Calu3 (cell line): Measurements from ENCODE around the gene TPT1. TPM values are rescaled to one million over a fixed set of nuclear protein-coding genes. Genes with fewer than 3 reads are reported as not detected.

Experiments used
- BruUV-seq: library from RNA; stranded (reverse); fragments of 400-500 nt; replicated peaks from 2 replicates; lab custom pipeline; 2021; lab: Mats Ljungman, UMichigan
- CTCF ChIA-PET: fragments of 300-600 bp; sonication (Branson Sonifier 250); formaldehyde crosslinking; loops from one replicate; lab custom pipeline; 2022; ENCODE audit warnings: antibody characterized with exemption; lab: Charles Lee
- DNase-seq: peaks from one replicate; pipeline ENCODE4 v3.0.0; 2022
- H3K27ac Mint-ChIP-seq: one replicate; pipeline ENCODE4 v1.8.0; 2022; ENCODE audit warnings: mixed read lengths; ENCODE audit not compliant: unreplicated experiment
- H3K27me3 Mint-ChIP-seq: one replicate; pipeline ENCODE4 v1.8.0; 2022; ENCODE audit warnings: mixed read lengths; ENCODE audit not compliant: unreplicated experiment
- H3K36me3 Mint-ChIP-seq: one replicate; pipeline ENCODE4 v1.8.0; 2022; ENCODE audit warnings: mild to moderate bottlenecking, moderate library complexity, mixed read lengths; ENCODE audit not compliant: insufficient read depth, unreplicated experiment
- H3K4me1 Mint-ChIP-seq: one replicate; pipeline ENCODE4 v1.8.0; 2022; ENCODE audit warnings: mild to moderate bottlenecking, low read depth, mixed read lengths; ENCODE audit not compliant: unreplicated experiment
- H3K4me3 Mint-ChIP-seq: one replicate; pipeline ENCODE4 v1.8.0; 2022; ENCODE audit warnings: mild to moderate bottlenecking, low read depth, moderate library complexity, mixed read lengths; ENCODE audit not compliant: unreplicated experiment
- H3K9me3 Mint-ChIP-seq: one replicate; pipeline ENCODE4 v1.8.0; 2022; ENCODE audit warnings: low read depth, mixed read lengths; ENCODE audit not compliant: unreplicated experiment
- intact Hi-C: fragments of 100-400 bp; cut with micrococcal nuclease; formaldehyde crosslinking; loops from one replicate; pipeline ENCODE4 v1.10.0; 2022; ENCODE audit not compliant: unreplicated experiment
- total RNA-seq: library from RNA; stranded (reverse); gene quantifications from 2 replicates; pipeline ENCODE4 v1.2.3, GENCODE V29; 2022
- TF ChIP-seq, protein P1 (sequence below): fragments of 200-600 bp; IDR thresholded peaks from one replicate; pipeline ENCODE4 v1.8.0; 2022; ENCODE audit warnings: antibody characterized with exemption; ENCODE audit not compliant: unreplicated experiment

Gene TPT1
- total RNA-seq, 1 experiment from 2014 or later = 1,652 TPM

DNA sequence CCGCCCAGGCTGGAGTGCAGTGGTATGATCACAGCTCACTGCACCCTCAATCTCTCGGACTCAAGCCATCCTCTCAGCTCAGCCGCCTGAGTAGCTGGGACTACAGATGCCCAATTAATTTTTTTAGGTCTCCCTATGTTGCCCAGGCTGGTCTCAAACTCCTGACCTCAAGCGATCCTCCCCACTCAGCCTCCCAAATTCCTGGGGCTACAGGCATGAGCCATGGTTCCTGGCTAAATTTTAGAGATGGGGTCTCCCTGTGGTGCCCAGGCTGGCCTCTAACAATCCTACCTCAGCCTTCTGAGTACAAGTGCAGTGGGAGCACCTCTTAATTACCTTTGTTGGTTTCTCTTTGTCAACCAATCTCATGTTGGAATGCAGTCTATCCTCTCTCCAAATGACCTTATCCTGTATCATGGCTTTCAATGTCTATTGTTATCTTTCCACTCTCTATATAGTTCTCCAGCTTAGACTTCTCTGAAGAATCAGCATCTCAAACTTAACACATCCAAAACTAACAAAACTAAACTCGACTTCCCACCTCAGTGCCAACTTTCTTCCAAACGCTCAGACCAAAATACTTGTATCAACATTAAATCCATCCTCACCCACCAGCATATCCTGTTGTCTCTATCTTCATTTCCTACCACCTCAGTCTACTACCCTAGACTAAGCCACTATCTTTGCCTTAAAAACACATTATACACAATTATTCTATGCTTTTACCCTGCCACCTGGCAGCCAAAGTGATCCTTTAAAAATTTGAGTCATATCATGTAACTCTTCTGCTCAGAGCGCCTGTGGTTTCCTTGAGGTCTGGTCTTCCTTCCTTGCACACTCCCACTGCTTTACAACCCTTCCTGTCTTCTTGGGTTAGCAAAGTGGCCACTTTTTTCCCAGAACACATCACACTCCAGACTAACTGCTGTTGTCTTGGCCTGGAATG lies 6.7 kb downstream of the TPT1 start:
- TF ChIP-seq, protein P1, sequence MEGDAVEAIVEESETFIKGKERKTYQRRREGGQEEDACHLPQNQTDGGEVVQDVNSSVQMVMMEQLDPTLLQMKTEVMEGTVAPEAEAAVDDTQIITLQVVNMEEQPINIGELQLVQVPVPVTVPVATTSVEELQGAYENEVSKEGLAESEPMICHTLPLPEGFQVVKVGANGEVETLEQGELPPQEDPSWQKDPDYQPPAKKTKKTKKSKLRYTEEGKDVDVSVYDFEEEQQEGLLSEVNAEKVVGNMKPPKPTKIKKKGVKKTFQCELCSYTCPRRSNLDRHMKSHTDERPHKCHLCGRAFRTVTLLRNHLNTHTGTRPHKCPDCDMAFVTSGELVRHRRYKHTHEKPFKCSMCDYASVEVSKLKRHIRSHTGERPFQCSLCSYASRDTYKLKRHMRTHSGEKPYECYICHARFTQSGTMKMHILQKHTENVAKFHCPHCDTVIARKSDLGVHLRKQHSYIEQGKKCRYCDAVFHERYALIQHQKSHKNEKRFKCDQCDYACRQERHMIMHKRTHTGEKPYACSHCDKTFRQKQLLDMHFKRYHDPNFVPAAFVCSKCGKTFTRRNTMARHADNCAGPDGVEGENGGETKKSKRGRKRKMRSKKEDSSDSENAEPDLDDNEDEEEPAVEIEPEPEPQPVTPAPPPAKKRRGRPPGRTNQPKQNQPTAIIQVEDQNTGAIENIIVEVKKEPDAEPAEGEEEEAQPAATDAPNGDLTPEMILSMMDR = no peak
- peak overlapping the region; percentile 71 for H3K27ac Mint-ChIP-seq
- no TSS peak for BruUV-seq
- no peak for DNase-seq
- intact Hi-C loops = loop anchor here (5.0 kb wide), 1 partner anchor 58 kb away; no protein-coding TSS in a partner anchor
- H3K27me3 Mint-ChIP-seq = no peaks in the 10 kb centered on the region
- CTCF ChIA-PET = no interaction called here
- H3K4me1 Mint-ChIP-seq = peaks cover 70% of the 10 kb centered on the region
- H3K36me3 Mint-ChIP-seq = peaks cover 88% of the 10 kb centered on the region
- H3K9me3 Mint-ChIP-seq = no peaks in the 10 kb centered on the region
- H3K4me3 Mint-ChIP-seq = peak overlapping the region; percentile 2

DNA sequence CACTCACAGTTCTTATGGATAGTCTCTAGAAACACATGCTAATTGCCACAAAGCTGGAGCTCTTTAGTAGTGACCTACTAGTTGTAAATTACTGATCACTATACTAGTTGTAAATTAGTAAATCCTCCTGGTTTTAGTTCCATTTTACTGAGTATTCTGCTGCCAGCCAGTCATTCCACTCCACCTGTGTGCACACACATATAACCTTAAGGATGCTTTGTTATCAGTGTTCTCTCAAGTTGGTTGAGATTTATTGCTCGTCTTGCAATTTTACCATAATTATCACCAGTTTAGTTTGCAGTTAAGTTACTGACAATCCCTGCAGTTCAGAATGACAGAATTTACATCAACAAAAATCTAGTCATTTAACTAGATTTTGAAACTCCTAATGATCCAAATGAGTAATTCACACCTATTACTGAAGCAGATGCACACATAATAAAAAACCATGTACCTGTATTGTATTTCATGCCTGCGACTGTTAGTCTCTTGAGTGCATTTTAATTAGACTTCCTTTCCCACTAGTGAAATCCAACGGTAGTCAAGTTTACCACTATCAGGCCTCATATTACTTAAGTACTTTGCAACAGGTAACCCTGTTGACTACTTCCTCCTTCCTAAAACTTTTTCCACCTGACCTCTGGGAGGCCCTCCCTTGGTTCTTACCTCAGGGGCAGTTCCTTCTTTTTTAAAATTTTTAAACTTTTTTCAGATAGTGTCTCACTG lies 7.6 kb downstream of the TPT1 start:
- CTCF ChIA-PET = no interaction called here

DNA sequence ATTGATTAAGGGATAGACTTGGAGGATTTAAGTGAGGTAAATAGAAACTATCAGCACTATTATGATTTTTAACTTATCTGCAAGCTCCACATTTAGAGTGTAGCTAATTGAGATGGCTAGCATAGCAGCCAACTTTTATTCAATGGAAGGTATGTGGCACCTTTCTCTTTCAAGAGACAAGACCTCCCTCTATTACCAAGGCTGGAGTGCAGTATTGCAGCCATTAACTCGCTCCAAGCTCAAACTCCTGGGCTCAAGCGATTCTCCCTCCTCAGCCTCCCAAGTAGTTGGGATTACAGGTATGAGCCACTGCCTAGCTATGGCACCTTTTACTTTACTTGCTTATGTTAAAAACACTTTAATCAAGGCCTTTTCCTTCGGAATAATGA lies 8.2 kb downstream of the TPT1 start:
- Mint-ChIP-seq H3K4me1 (peaks cover 70% of the 10 kb centered on the region), H3K36me3 (peaks cover 77% of the 10 kb centered on the region), H3K27me3 (no peaks in the 10 kb centered on the region), H3K4me3 (no peak overlapping the region), H3K27ac (peak overlapping the region; percentile 52), H3K9me3 (no peaks in the 10 kb centered on the region)
- TF ChIP-seq, protein P1 = no peak
- CTCF ChIA-PET = no interaction called here
- intact Hi-C loops = loop anchor here (5.0 kb wide), 1 partner anchor 59 kb away; no protein-coding TSS in a partner anchor
- no TSS peak for BruUV-seq
- DNase-seq = no peak

More for the DNA sequence above, 7.6 kb downstream of the TPT1 start:
- Mint-ChIP-seq H3K4me1 (peaks cover 70% of the 10 kb centered on the region), H3K36me3 (peaks cover 82% of the 10 kb centered on the region), H3K27ac (peak overlapping the region; percentile 71), H3K4me3 (no peak overlapping the region), H3K27me3 (no peaks in the 10 kb centered on the region), H3K9me3 (no peaks in the 10 kb centered on the region)
- intact Hi-C loops = loop anchor here (5.0 kb wide), 1 partner anchor 59 kb away; no protein-coding TSS in a partner anchor
- TF ChIP-seq, protein P1 = no peak
- DNase-seq = no peak
- BruUV-seq = no TSS peak

DNA sequence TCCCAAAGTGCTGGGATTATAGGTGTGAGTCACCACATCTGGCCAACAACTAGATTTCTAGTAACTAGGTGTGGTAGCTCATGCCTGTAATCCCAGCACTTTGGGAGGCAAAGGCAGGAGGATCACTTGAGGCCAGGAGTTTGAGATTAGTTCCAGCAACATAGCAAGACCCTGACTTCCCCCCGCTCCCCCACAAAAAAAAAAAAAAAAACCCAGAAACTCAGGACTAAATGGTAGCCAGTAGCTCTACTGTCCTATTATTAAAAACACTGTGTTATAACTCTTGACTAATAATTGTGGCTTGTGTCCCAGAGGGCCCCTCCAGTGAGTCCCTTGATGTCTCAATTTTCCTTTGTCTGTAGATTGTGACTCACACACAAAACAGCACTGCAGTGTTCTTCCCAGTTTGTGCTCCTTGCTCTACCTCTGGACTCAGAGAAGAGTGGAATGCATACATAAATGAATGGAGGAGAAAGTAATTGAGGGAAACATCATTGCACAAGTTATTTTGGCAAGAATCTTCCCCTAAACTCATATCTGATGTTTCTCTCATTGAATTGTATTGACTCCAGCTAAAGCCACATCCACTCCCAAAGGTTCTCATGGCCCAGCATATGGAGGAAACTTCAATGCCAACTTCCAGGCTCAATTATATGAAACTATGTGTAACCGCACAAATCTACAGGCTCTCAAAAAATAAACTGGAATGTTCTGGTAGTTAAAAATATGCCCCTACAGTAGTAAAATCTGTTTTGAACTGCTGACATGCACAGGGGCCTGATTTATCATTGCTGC lies 8.8 kb downstream of the TPT1 start:
- Mint-ChIP-seq H3K9me3 (no peaks in the 10 kb centered on the region), H3K27ac (peak overlapping the region; percentile 52), H3K4me3 (peak overlapping the region; percentile 24), H3K4me1 (peaks cover 71% of the 10 kb centered on the region), H3K27me3 (no peaks in the 10 kb centered on the region), H3K36me3 (peaks cover 77% of the 10 kb centered on the region)
- intact Hi-C loops = loop anchor here (5.0 kb wide), 1 partner anchor 60 kb away; no protein-coding TSS in a partner anchor
- TF ChIP-seq, protein P1 = no peak
- CTCF ChIA-PET = interaction anchor here (0.7 to 1.7 kb wide), 2 partner anchors 9 to 115 kb away, joined by 6 to 13 read pairs; partner anchors contain the start of gene TPT1
- no TSS peak for BruUV-seq
- peak; percentile 23 for DNase-seq
